GM21825 (cell line): ENCODE data around the gene PRKAR1B.
"Not testable (repeated sequence)": the region's sequence is repeated elsewhere in the genome, so short reads cannot be mapped to it uniquely, and the experiment has no call there.

Experiments
- ATAC-seq: cut with Tn5 transposase; IDR thresholded peaks from one replicate; pipeline ENCODE4 v1.9.1; 2021; ENCODE audit warnings: mild to moderate bottlenecking, moderate library complexity; ENCODE audit not compliant: unreplicated experiment

The PRKAR1B gene

DNA sequence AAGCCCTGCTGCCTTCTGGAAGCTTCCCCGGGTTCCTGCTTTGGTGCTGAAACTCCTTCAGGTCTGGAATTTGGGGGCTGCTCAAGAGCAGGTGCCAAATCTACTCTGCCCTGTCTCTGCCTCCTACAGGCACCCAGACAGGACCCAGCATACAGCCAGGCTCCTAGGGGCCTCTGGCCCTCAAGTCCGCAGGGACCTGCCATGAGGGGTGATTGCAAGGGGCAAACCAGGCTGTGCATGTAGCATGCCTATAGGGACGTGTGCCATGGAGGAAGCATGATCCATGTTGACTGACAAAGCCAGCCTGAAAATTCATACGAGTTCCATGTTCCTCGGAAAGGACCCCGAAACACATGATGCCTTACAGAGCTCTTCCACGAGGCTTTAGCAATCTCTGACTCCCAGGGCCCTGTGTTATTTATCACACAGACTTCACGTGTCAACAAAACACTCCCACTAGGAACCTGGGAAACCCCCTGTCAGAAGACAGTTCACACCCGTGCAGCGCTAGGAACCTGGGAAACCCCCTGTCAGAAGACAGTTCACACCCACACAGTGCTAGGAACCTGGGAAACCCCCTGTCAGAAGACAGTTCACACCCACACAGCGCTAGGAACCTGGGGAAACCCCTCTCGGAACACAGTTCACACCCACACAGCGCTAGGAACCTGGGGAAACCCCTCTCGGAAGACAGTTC, 75.9 kb downstream of the PRKAR1B start:
- ATAC-seq = no peak

DNA sequence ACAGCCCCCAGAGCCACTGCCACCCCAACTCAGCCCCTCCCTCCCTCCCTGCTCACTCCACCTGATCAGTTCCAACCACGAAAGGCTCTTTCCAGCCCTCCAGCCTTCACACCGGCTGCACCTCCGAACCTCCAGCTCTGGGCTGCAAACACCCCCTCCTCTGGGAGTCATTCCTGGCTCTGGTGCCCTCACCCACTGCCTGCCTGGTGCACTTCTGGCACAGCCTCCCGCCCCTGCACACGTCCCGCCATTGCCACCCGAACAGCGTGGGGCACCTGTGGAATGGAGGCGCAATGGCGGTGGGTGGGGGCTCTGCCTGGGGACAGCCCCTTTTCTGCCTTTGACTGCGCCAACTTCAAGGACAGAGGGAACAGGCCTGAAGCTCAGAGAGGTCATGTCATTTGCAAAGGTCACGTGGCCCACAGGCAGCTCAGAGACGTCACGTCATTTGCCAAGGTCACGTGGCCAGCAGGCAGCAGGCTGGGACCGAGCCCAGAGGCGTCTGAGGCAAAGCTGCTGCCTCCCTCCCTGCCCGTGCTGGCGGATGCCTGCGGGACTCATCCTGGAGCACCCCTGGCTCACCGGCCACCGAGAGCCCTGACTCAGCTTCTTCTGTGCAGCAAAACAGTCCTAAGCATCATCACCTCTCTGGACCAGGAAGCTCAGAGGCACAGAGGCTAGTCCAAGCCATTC, 76.6 kb downstream of the PRKAR1B start:
- no peak for ATAC-seq

DNA sequence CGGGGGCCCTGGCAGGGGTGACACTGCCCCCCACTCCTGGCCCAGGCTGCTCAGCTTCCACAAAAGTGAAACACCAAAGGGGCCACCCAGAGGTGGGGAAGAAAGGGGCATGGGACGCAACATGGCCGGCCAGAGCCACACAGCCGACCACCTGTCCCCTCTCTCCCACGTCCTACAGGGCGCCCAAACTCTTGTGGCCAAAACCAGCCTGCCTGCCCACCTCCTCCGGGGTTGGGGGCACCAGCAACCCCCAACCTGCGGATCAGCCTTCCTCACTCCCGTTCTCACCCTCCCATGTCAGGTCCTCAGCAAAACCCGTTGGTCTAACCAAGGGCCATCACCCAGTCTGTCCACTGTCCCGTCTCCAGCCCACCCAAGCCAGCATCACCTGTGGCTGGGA, 80.1 kb downstream of the PRKAR1B start:
- no peak for ATAC-seq

DNA sequence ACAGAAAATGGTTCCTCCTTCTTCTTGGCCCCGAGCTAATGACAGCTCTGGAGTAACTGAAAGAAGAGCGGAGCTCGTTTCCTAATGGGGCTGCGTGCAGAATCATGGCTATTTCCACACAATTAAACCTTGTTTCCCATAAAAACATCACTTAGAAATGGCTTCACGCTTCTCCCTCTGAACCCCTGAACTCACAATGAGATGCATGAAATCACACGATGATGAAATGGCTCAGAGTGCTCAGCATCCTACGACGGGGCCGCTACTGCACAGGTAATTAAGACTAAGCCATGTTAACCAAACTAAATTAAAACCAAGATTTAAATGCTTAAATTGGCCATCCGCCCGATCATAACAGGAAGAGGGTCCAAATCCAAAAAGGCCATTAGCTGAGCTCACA, 80.6 kb downstream of the PRKAR1B start:
- ATAC-seq = no peak

DNA sequence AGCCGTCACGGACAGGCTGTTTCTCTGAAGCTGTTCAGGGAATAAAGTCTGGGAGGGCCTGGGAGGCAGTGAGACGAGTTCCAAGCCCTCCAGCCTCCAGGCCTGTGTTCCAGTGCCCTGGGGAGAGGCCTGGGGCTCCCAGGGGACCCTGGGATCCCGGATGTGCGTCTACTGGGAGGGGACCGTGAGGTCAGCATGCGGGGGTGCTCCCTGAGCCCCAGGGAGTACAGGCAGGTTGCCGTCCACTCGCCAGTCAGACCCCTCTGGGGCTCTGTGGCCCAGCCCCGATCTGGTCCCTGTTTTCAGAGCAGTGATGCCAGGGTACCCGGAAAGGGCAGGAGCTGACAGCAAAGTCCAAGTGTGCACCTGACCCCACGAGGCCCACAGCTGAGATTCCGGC, 81.5 kb downstream of the PRKAR1B start:
- no peak for ATAC-seq

DNA sequence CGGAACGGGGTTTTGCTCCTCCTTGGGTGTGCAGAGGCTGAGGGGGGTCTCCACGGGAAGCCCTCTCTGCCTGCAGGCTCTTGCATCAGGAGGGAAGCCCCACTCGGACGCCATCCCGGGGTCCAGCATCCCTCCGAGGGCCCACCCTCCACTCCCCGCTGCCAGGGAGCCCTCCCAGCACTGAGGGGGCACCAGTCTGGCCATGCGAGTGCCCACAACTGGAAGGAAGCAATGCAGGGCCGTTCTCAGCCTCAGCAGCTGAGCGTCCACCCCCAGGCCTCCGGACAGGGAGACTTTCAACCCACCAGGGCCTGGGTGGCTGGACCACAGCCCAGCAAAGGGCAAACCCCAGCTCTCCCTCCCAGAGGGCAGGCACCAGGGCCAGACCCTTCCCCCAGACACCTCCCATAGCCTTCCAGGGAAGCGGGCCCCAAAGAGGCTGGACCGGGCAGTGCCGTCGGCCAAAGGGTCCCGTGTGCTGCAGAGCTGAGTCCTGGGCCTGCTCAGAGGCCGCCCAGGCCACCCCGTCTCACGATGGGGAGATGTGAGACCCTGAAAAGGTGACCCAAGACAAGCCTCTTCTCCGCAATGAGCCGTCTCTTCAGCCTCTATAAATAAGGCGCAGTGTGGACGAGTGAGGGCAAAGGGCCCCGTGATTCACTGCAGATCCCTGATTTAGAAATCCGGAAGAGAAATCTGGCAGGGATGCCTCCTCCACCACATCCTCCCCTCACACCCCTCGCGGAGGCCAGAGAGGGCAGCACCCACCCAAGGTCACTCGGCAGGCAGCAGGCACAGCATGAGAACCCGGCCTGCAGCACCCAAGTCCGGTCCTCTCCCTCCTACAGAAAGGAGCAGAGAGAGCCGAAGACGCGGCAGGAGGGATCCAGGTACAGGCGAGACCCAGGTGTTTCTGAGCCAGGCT, 82.4 kb downstream of the PRKAR1B start:
- ATAC-seq = no peak

DNA sequence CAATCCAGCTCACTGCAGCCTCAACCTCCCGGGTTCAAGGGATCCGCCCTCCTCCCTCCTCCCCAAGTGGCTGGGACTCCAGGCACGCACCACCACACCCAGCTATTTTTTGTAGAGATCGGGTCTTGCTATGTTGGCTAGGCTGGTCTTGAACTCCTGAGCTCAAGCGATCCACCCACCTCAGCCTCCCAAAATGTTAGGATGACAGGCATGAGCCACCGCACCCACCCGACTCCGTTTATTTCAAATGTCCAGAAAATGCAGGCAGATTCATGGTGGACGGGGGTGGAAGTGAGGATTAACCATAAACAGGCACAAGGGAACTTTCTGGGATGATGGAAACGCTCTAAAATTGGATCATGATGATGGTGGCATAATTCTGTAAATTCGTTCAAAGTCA, 85.1 kb downstream of the PRKAR1B start:
- ATAC-seq = no peak

DNA sequence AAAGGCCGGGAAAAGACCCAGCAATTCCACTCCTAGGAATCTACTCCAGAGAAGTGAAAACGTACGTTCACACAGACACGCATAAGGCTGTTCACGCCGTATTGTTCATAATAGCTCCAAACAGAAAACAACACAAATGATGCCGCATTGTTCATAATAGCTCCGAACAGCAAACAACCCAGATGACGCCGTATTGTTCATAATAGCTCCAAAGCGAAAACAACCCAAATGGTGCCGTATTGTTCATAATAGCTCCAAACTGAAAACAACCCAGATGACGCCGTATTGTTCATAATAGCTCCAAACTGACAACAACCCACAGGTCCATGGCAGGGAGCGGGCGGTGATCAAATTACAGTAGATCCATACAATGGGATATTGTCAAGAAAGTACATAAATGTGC, 85.8 kb downstream of the PRKAR1B start:
- ATAC-seq = no peak

DNA sequence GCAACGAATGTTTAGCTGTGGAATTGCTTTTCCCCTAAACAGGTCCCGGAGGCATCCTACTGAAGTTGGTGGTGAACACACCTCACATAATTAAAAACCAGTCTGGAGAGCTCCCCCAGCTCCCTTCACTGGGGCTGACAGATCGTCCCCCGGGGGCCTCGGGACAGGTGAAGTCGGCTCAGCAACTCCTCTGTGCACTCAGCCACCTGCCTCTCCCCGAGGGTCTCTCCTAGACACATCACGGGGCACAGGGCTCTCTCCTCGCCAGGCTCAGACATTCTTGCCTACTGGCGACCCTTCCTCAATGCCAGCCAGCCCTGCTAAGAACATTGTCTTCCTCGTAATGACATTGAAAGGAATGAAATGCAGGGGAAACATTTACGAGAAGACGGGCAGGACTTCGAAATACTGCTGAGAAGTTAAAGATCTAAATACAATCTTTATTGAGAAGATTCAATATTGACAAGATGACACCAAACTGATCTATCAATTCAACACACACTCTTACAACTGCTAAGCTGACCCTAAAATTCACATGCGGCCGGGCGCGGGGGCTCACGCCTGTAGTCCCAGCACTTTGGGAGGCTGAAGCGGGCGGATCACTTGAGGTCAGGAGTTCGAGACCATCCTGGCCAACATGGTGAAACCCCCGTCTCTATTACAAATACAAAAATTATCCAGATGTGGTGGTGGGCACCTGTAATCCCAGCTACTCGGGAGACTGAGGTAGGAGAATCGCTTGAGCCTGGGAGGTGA, 88.6 kb downstream of the PRKAR1B start:
- no peak for ATAC-seq

DNA sequence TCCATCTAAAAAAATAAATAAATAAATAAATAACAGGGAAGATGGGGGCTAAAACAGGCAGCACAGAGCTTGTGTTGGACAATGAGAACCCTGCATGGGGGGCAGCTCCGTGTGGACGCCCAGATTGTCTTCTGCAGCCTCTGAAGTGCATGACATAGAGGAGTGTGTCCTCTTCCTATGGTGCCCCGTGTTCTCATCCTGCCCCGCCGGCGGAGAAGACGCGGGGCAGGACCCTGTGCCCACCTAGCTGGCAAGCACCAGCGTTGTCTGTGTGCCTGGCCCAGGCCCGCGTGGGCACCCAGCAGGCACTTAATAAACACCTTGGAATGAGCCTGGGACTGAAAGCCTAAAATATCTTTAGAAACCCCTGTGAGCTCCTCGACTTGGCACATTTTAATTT, 89.3 kb downstream of the PRKAR1B start:
- ATAC-seq = no peak

DNA sequence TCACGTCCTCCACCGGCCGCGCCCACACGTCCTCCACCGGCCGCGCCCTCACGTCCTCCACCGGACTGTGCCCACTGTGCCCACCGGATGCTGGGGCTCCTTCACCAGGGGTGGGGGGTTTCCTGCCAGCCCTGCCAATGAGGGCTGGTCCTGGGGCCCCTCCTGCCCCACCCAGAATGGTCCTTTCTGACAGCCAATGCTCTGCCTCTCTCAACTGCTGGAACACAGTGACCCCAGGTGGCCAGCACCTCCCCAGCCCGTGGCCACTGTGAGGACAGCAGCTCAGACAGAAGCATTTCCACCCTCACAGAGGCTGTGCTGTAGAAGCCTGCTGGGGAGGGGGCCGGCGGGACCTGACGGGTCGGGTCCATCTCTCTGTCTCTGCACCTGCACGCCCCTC, 90.7 kb downstream of the PRKAR1B start:
- ATAC-seq = no peak

DNA sequence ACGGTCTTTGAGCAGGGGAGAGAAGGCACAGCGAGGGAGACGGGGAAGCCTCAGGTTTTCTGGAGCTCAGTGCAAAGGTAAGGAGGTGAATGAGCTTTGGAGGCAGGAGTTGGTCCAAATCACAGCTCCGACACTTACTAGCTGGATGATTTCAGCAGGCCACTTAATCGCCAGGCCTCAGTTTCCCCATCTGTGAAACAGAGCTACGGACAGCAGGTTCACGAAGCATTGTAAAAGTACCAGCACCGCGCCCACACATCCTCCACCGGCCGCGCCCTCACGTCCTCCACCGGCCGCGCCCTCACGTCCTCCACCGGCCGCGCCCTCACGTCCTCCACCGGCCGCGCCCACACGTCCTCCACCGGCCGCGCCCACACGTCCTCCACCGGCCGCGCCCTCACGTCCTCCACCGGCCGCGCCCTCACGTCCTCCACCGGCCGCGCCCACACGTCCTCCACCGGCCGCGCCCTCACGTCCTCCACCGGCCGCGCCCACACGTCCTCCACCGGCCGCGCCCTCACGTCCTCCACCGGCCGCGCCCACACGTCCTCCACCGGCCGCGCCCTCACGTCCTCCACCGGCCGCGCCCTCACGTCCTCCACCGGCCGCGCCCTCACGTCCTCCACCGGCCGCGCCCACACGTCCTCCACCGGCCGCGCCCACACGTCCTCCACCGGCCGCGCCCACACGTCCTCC, 91.2 kb downstream of the PRKAR1B start:
- ATAC-seq = not testable (repeated sequence)

DNA sequence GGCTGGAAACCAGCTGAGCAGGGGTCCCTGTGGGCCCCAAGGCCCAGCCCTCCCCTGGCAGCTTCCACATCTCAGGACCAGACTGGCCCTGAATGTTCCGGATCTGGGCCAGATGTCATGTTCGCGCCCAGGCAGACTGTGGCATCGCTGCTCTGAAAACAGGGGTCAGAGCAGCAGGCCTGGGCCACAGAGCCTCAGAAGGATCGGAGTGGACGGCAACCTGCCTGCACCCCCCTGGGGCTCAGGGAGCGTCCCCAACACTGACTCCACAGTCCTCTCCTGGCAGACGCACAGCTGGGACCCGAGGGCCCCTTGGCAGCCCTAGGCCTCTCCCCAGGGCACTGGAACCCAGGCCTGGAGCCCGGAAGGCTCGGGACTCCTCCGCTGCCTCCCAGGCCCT, 91.9 kb downstream of the PRKAR1B start:
- ATAC-seq = no peak

DNA sequence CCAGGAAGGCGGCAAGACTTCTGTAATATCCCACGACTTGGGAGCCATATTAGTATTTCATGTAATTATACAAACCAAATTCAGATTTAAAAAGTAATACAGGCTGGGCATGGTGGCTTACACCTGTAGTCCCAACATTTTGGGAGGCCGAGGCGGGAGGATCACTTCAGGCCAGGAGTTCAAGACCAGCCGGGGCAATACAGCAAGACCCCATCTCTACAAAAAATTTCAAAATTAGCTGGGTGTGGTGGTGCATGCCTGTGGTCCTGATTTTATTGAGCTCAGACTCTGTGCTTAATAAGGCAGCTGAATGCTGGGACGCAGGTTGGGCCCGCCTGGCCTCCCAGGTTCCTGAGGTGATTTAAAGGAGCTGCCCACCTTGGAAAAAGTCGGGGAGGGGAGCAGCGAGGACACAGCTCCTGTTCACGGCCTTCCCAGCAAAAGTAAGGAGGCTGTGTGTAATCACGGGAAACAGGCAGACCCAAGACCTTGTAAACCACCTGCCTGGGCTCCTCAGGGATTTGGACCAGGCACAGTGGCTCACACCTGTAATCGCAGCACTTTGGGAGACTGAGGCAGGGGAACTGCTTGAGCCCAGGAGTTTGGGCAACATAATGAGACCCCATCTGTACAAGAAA, 93.6 kb downstream of the PRKAR1B start:
- no peak for ATAC-seq

DNA sequence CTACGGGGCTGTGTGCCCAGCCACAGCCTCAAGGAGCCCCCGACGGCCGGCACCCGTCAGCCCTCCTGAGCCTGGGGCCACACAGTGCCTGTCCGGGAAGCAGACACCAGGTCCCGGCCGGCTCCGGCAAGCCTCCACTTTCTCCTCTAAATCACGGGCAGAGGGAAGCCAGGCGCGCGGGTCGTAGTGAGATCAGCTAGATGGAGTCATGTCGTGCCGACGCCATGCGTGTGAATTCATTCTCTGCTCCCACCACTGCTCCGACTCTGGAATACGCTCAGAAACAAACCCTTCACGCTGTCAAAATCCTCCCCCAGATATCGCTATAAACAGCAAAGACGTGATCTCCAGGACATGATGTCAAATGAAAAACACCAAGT, 94.3 kb downstream of the PRKAR1B start:
- ATAC-seq = no peak

DNA sequence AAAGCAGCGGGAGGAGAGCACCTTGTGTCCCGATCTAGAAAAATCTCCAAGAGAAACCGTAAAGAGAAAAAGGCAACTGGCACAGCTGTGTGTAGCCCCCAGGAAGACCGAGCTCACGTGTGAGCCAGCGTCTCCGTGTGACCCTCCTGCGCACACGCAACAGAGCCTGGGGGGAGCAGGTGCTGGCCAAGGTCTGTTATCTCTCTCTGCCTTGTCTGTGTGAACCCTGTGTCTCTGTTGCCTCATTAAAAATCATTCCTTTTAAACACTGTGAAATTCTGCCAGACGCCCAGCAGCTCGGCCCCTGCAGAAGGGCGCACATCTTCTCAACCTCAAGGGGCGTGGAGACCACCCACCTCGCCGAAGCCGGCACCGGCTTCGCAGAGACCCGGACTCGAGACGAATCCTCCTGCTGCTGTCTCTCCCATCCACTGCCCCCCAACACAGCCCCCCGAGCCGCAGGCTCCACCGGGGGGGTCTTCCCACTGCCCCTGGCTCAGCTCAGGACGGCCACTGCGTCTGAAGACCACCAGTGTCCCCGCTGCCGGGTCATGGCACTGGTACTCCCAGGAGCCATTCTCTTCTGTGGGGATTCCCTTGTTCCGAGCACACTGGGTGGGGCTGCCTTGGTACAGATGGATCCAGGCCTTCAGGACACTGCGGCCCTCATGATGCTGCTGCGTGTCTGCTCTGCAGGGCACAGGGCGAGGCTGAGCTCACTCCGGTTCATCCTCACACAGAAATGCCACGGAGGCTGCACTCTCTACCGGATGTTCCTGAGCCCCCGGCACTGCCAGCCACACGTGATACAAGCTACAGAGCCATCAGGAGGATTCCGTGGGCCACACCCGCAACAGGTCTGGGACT, 94.9 kb downstream of the PRKAR1B start:
- no peak for ATAC-seq

DNA sequence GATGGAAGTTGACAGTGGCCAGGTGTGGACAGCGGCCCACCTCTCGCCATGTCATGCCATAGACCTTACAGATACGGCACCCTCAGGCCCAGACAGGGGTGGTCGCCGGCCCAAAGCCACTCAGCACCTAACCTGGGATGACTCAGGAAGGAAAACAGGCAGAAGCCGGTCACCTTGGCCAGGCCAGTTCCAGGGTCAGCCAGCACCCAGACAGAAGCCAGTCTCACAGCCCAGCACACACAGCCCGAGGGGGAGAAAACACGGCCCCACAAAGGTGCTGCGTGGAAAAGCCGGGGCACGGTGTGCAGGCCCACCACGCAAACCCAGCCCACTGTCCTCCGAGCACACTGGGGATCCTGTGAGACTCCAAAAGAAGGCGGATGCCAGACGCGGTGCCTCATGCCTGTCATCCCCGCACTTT, 95.8 kb downstream of the PRKAR1B start:
- no peak for ATAC-seq

DNA sequence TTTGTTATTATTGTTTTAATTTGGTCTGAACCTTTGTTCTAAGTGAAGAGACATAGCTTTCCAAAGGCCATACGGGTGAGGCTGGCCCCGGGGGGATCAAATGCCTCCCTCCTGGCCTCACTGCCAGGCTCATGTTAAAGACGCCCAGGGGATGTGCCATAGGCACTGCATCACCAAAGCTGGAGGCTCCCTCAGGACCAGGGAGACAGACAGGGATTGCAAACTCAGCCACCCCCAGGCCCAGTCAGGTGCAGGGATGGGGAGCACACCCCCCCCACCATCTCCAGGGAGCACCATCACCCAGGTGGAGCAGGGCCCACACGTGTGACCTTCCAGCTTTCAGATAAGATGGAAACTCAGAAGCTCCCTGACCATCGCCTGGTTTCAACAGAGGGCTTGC, 96.5 kb downstream of the PRKAR1B start:
- no peak for ATAC-seq

DNA sequence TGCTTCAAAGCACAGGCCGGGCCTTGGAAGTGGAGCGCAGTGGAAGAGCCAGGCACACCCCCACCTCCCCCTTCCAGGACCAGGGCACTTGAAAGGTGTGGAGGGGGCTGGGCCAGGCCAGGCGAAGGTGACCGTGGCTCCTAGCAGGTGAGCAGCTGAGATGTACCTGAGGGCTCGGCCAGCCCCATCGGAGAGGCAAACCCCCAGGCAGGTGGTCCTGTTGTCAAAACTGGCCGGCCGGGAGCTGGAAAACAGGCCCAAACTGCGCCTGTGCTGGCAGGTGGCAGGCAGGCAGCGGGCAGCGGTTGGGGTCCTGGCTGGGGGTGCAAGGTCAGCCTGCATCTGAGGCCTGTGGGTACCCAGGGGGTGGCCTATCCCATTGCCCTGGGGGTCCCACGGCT, 97.0 kb downstream of the PRKAR1B start:
- ATAC-seq = no peak
